ENCODE results near the gene TPST2. TPM values are rescaled to one million over a fixed set of nuclear protein-coding genes. Genes with fewer than 3 reads are reported as not detected.

Gene TPST2
- 58.0 and 65.5 TPM in 2 replicates for total RNA-seq (2013; cell fraction: nucleolus; rRNA removed)
- 29.0 and 29.5 TPM in 2 replicates for total RNA-seq (2014; rRNA removed)
- total RNA-seq (2014; rRNA removed; fragmentation: Illumina TruSeq; extraction: Trizol): 13.0 and 13.2 TPM in 2 replicates
- total RNA-seq (2021): 31.2 and 32.2 TPM in 2 replicates
- 8.5 TPM for polyA plus RNA-seq (2011; ENCODE audit: low read depth)
- polyA plus RNA-seq (2011; rRNA removed): 22.2 and 28.2 TPM in 2 replicates
- polyA plus RNA-seq (2011; cell fraction: cytosol; rRNA removed): 43.5 and 61.0 TPM in 2 replicates
- 39.0 and 39.3 TPM in 2 replicates for polyA plus RNA-seq (2011; cell fraction: nucleus; rRNA removed)
- polyA plus RNA-seq (2012): 17.9 and 22.2 TPM in 2 replicates
- polyA plus RNA-seq (2014; fragmentation: Illumina TruSeq; extraction: Trizol): 11.4 and 16.4 TPM in 2 replicates
- 10 to 100 TPM in 1 of 2 experiments, 1 to 10 TPM in 1; 6.3 to 10.7 TPM for polyA plus RNA-seq (2014; fragmentation: Nextera tagmentation; extraction: Ambion mirVana)
- 30.0 and 33.7 TPM in 2 replicates for polyA plus RNA-seq (2014; rRNA removed)
- 10 to 100 TPM; 28.5 to 28.7 TPM for polyA plus RNA-seq (2016; fragmentation: Nextera tagmentation; extraction: Ambion mirVana)
- 28.5 and 34.7 TPM in 2 replicates for polyA minus RNA-seq (2011; rRNA and poly(A)+ RNA removed)
- polyA minus RNA-seq (2011; cell fraction: cytosol; rRNA and poly(A)+ RNA removed): 14.4 and 15.2 TPM in 2 replicates
- 9.4 and 20.6 TPM in 2 replicates for polyA minus RNA-seq (2011; cell fraction: nucleus; rRNA and poly(A)+ RNA removed)
- Bru-seq, nascent RNA: percentile 62 among the genes with signal in this experiment
- percentile 63 among the genes with signal in this experiment for BruChase-seq, experiment 1, labeled RNA remaining after a 6-hour chase
- percentile 62 among the genes with signal in this experiment for BruChase-seq, experiment 2, labeled RNA remaining after a 2-hour chase
- long read RNA-seq, experiment 1, full-length matches to known transcripts: 41 of 56 reads
- long read RNA-seq, experiment 1, partial matches to known transcripts: 6 of 56 reads
- long read RNA-seq, experiment 1, other reads (novel, unspliced or antisense): 9 of 56 reads
- long read RNA-seq, experiment 2, full-length matches to known transcripts: 26 of 36 reads
- long read RNA-seq, experiment 2, partial matches to known transcripts: 4 of 36 reads
- long read RNA-seq, experiment 2, other reads (novel, unspliced or antisense): 6 of 36 reads

GRCh38 chr22:26589845-26590736 lies at the start of gene TPST2:
TPST2 (minus strand) TSS chr22:26590132; CDS start chr22:26541630, 48,502 bp downstream.
- in situ Hi-C loops (cut with MboI) (no loop called here), intact Hi-C loops (cut with micrococcal nuclease; ENCODE audit: unreplicated experiment) (loop anchor here (2.0 to 5.0 kb wide), 2 partner anchors 21 to 88 kb away; no protein-coding TSS in a partner anchor)
- no peaks in the 10 kb centered on the region for H4K20me1 ChIP-seq (ENCODE audit: control insufficient read depth, insufficient read depth)
- no peaks in the 10 kb centered on the region; a peak in 1 of 4 replicates for H3K36me3 ChIP-seq (ENCODE audit: control insufficient read depth in 2 of 2, insufficient read depth in 2 of 2, low read length in 1 of 2)
- peak within 1 kb of the TSS; percentile 89 for H3K4me3 ChIP-seq
- POLR2A ChIA-PET: interaction anchor here (0.7 to 8.0 kb wide), 4 partner anchors 10 to 104 kb away, joined by 3 to 62 read pairs (median 4); no protein-coding TSS in a partner anchor
- peaks cover 29% of the 10 kb centered on the region for H3K79me2 ChIP-seq (ENCODE audit: control insufficient read depth, insufficient read depth, low read length)
- no peaks in the 10 kb centered on the region for H3K9me3 ChIP-seq (replicated peaks; ENCODE audit: control insufficient read depth, insufficient read depth, low read length)
- no peaks in the 10 kb centered on the region for H3K27me3 ChIP-seq (replicated peaks in 1 of 2; ENCODE audit: control insufficient read depth in 2 of 2, insufficient read depth in 2 of 2, low read length in 1 of 2)
- H3K9ac ChIP-seq (ENCODE audit: control insufficient read depth, insufficient read depth, low read length): peak within 1 kb of the TSS; percentile 82
- FAIRE-seq (no peak), DNase-seq (ENCODE audit: low read depth, low spot score) (no peak), ATAC-seq (peak; percentile 81)
- TSS peak; percentile 96 for BruUV-seq (replicated peaks)
- 3% methylated on average over 33 of the region's 72 CpGs for WGBS (ENCODE audit: insufficient coverage, insufficient replicate concordance, low lambda C conversion rate, missing lambda C conversion rate)
- RAD21 ChIA-PET (ENCODE audit: unreplicated experiment): interaction anchor here (1.0 to 1.4 kb wide), 2 partner anchors 20 to 77 kb away, joined by 3 to 4 read pairs; no protein-coding TSS in a partner anchor
- peak within 1 kb of the TSS; percentile 91 for H3K4me2 ChIP-seq (ENCODE audit: control insufficient read depth, insufficient read depth)
- peak within 1 kb of the TSS; percentile 82 for H3K27ac ChIP-seq (ENCODE audit: control insufficient read depth, insufficient read depth)
- CTCF ChIA-PET: interaction anchor here (4.2 kb wide), 1 partner anchor 88 kb away, joined by 12 read pairs; no protein-coding TSS in a partner anchor
- peaks cover 41% of the 10 kb centered on the region for H3K4me1 ChIP-seq (ENCODE audit: control insufficient read depth, insufficient read depth, low read length)
- peak within 1 kb of the TSS; percentile 70 for H2AFZ ChIP-seq (ENCODE audit: control insufficient read depth, low read depth, low read length)
- SMC1A ChIA-PET (ENCODE audit: uncharacterized antibody, unreplicated experiment): interaction anchor here (1.2 kb wide), 1 partner anchor 20 kb away, joined by 5 read pairs; no protein-coding TSS in a partner anchor
- TF ChIP-seq YBX1 (IDR thresholded peaks at IDR 0.05): no peak
- no peak for TF ChIP-seq GABPA (IDR thresholded peaks at IDR 0.05; ENCODE audit: low read depth)
- TF ChIP-seq MXI1 (IDR thresholded peaks at IDR 0.05; ENCODE audit: low read depth, low read length): peak; percentile 47; the same call in 1 of the 2 replicates
- TF ChIP-seq RUNX3 (IDR thresholded peaks at IDR 0.05; ENCODE audit: low read length): peak; percentile 24
- peak; percentile 69 for TF ChIP-seq IKZF1 (conservative IDR thresholded peaks at IDR 0.05)
- TF ChIP-seq MEF2B (IDR thresholded peaks at IDR 0.05; ENCODE audit: partially characterized antibody, poor library complexity, severe bottlenecking): no peak
- 0 out of 2 replicates have a peak, but pooled peaks have one; percentile 11 for TF ChIP-seq PAX5 (IDR thresholded peaks at IDR 0.05; ENCODE audit: borderline replicate concordance, low read depth, low read length)
- TF ChIP-seq EGR1 (IDR thresholded peaks at IDR 0.05; ENCODE audit: borderline replicate concordance in 1 of 2, low read depth in 2 of 2, low read length in 2 of 2): peak in 1 of 2 experiments; percentile 81; a peak in 2 of 3 replicates
- peak; percentile 85 for TF ChIP-seq POLR2A (IDR thresholded peaks at IDR 0.05; ENCODE audit: low read depth, low read length)
- peak; percentile 58; the same call in 1 of the 2 replicates for TF ChIP-seq PML (IDR thresholded peaks at IDR 0.05; ENCODE audit: low read length)
- TF ChIP-seq ZBED1 (IDR thresholded peaks at IDR 0.05; ENCODE audit: borderline replicate concordance): no peak
- peak; percentile 83 for TF ChIP-seq POLR2AphosphoS2 (IDR thresholded peaks at IDR 0.05; ENCODE audit: low read depth, low read length)
- 0 out of 2 replicates have a peak, but pooled peaks have one; percentile 41 for TF ChIP-seq NBN (IDR thresholded peaks at IDR 0.05)
- no peak for TF ChIP-seq NFYA (IDR thresholded peaks at IDR 0.05; ENCODE audit: borderline replicate concordance, low read depth, low read length)
- TF ChIP-seq, protein P1, sequence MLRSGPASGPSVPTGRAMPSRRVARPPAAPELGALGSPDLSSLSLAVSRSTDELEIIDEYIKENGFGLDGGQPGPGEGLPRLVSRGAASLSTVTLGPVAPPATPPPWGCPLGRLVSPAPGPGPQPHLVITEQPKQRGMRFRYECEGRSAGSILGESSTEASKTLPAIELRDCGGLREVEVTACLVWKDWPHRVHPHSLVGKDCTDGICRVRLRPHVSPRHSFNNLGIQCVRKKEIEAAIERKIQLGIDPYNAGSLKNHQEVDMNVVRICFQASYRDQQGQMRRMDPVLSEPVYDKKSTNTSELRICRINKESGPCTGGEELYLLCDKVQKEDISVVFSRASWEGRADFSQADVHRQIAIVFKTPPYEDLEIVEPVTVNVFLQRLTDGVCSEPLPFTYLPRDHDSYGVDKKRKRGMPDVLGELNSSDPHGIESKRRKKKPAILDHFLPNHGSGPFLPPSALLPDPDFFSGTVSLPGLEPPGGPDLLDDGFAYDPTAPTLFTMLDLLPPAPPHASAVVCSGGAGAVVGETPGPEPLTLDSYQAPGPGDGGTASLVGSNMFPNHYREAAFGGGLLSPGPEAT (IDR thresholded peaks at IDR 0.05; ENCODE audit: low read depth): peak; percentile 30; the same call in 1 of the 2 replicates
- peak; percentile 77; the same call in 2 of the 3 replicates for TF ChIP-seq POU2F2 (IDR thresholded peaks at IDR 0.05; ENCODE audit: borderline replicate concordance, low read depth, low read length)
- TF ChIP-seq SUZ12 (IDR thresholded peaks at IDR 0.05; ENCODE audit: unreplicated experiment): no peak
- TF ChIP-seq TAF1 (IDR thresholded peaks at IDR 0.05; ENCODE audit: borderline replicate concordance, low read depth, low read length): peak; percentile 84
